Thymus (tissue), 11 donors: ENCODE data around the gene GAB2. TPM values are rescaled to one million over a fixed set of nuclear protein-coding genes. Genes with fewer than 3 reads are reported as not detected.

ENCODE experiments used
- DNase-seq, 9 donors: peaks; one replicate each; pipeline ENCODE4 v3.0.0-alpha.2; 2013; ENCODE audit warnings: low spot score in 9 of 9, low read depth in 6 of 9, missing footprints in 1 of 9
- H3K27ac ChIP-seq, 2 donors: one replicate each; pipeline ENCODE4 v1.5.1; 2013; ENCODE audit warnings: control low read depth in 1 of 2, low read depth in 1 of 2, low read length in 1 of 2, mild to moderate bottlenecking in 1 of 2, moderate library complexity in 1 of 2
- H3K27me3 ChIP-seq, 2 donors: one replicate each; pipeline ENCODE4 v1.5.1; 2013; ENCODE audit warnings: low read length in 1 of 2; ENCODE audit not compliant: control insufficient read depth in 2 of 2, insufficient read depth in 1 of 2
- H3K36me3 ChIP-seq, 2 donors: one replicate each; pipeline ENCODE4 v1.5.1; 2013; ENCODE audit warnings: low read length in 1 of 2, mild to moderate bottlenecking in 1 of 2, moderate library complexity in 1 of 2; ENCODE audit not compliant: control insufficient read depth in 2 of 2, insufficient read depth in 2 of 2
- H3K4me1 ChIP-seq, 2 donors: one replicate each; pipeline ENCODE4 v1.5.1; 2013; ENCODE audit warnings: low read length in 2 of 2; ENCODE audit not compliant: control insufficient read depth in 2 of 2, insufficient read depth in 2 of 2
- H3K4me3 ChIP-seq, 2 donors: one replicate each; pipeline ENCODE4 v1.5.1; 2013; ENCODE audit warnings: low read length in 2 of 2, control low read depth in 1 of 2, mild to moderate bottlenecking in 1 of 2
- H3K9me3 ChIP-seq, 2 donors: one replicate each; pipeline ENCODE4 v1.5.1; 2013; ENCODE audit warnings: low read length in 1 of 2, mild to moderate bottlenecking in 1 of 2; ENCODE audit not compliant: control insufficient read depth in 2 of 2, insufficient read depth in 1 of 2
- WGBS: extraction: QIAGEN DNeasy Blood & Tissue Kit; methylation state at CpG from one replicate; pipeline ENCODE4 v1.1.7; 2013; 5-methylcytosine and 5-hydroxymethylcytosine counted together
- polyA plus RNA-seq: library from polyadenylated mRNA; stranded (reverse); fragments of 200-250 nt; gene quantifications from one replicate; pipeline ENCODE4 v1.2.3, GENCODE V29; 2013
- total RNA-seq: library from RNA; stranded (reverse); fragments of 120-200 nt; gene quantifications from one replicate; pipeline ENCODE4 v1.2.4, GENCODE V29; 2013
- donor health status: healthy.

Gene GAB2
- total and polyA plus RNA-seq, 2 donors: 3.7 to 12.6 TPM

DNA sequence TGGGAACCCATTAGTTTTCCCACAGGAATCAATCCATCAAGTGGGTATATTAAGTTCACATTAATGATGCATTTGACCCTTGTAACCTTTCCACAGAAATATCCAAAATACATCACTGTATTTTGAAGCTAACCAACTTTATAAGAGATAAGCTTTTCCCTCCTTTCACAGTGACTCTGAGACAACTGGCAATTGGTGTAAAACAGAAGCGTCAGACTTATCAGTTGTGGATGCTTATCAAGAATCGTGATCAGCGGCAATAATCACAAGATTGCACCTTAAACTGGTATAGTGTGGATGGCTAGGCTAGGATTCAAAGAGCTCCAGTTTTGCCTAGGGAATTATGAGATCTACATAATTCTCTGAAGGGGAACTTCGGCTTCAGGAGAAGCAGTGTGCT lies 155.8 kb downstream of the GAB2 start:
- WGBS: 96% methylated on average over 4 of the region's 4 CpGs
- Histone ChIP-seq H3K4me3 (no peak overlapping the region), H3K4me1 (peaks cover 3 to 19% of the 10 kb centered on the region in 2 donors), H3K27me3 (no peaks in the 10 kb centered on the region), H3K27ac (no peak overlapping the region), H3K36me3 (no peaks in the 10 kb centered on the region), H3K9me3 (no peaks in the 10 kb centered on the region)
- DNase-seq: no peak

DNA sequence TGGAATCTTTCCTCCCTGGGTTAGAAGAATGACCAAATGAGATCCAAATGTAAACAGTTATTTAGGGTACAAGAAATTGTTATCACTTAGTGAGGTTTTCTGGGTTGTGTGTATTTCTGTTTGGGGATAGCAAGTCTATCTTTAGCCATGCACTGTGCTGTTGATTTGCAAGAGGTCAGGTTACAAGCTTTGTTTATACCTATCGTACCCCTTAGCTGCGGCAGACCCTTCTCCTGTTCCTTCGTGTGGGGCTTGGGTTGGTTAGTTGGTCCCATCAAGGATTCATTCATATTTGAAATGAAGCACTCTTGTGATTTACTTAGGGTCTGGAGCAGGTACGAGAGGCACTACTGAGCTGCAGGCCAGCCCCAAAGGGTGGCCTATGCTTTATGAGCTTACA lies 156.3 kb downstream of the GAB2 start:
- H3K4me1 ChIP-seq: peaks cover 0 to 15% of the 10 kb centered on the region in 2 donors
- no peaks in the 10 kb centered on the region for H3K36me3 ChIP-seq
- H3K9me3 ChIP-seq: no peaks in the 10 kb centered on the region
- no peak for DNase-seq
- H3K27ac ChIP-seq: no peak overlapping the region
- H3K27me3 ChIP-seq: no peaks in the 10 kb centered on the region
- 95% methylated on average over 4 of the region's 4 CpGs for whole genome bisulfite sequencing
- H3K4me3 ChIP-seq: no peak overlapping the region

DNA sequence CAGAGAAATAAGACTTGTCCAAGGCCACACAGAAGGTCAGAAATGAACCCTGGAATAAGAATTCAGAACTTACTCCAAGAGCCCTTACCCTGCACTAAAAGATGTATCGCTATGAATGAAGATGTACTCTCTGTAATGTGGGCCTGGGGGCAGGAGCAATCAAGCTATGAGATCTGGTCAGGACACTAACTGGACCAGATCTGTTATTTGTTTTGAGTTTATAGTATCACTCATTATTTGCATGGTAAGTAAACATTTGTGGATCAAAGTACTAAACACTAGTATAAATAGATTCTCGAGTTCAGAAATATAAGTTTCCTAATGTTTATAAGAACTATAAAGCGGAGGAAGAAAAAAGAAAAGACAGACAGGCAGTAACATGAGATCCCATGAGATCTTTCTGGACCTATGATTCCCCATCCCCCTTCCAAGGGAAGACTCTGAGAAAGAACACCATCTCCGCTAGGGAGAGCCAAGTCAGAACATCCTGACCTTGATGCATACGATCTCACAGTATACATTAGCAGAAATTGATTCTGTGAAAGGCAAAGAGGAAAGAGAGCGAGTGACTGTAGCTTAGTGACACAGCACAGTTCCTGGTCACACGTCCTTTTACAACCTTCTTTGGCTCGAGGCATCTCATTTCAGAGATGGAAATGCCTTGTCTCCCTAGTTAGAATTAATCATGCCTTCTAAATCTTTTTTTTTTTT lies 157.7 kb downstream of the GAB2 start:
- H3K4me3 ChIP-seq: no peak overlapping the region
- H3K27ac ChIP-seq: no peak overlapping the region
- H3K4me1 ChIP-seq: peaks cover 0 to 12% of the 10 kb centered on the region in 2 donors
- H3K36me3 ChIP-seq: no peaks in the 10 kb centered on the region
- DNase-seq: no peak
- no peaks in the 10 kb centered on the region for H3K9me3 ChIP-seq
- WGBS: 95% methylated on average over 8 of the region's 8 CpGs
- H3K27me3 ChIP-seq: no peaks in the 10 kb centered on the region

DNA sequence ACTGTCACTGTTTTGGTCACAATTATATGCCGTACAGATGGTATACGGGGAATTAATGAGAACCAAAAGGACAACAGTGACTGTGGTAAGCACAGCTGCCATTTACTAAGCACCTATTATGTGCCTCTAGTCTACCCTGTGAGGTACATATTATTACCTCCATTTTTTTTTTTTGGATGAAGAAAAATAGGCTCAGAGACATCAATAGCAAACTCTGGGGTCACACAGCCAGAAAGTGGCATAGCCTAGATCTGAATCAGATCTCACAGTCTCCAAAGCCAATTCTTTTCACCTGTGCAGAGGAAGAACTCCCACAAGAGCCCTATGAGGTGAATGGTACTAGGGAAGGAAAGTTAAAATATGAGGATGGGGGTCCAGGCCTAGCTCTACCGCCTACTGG lies 160.0 kb downstream of the GAB2 start:
- no peak overlapping the region for H3K4me3 ChIP-seq
- DNase-seq: no peak
- H3K36me3 ChIP-seq: no peaks in the 10 kb centered on the region
- peaks cover 0 to 11% of the 10 kb centered on the region in 2 donors for H3K4me1 ChIP-seq
- no peak overlapping the region for H3K27ac ChIP-seq
- 96% methylated on average over 3 of the region's 3 CpGs for WGBS
- no peaks in the 10 kb centered on the region for H3K9me3 ChIP-seq
- H3K27me3 ChIP-seq: no peaks in the 10 kb centered on the region

DNA sequence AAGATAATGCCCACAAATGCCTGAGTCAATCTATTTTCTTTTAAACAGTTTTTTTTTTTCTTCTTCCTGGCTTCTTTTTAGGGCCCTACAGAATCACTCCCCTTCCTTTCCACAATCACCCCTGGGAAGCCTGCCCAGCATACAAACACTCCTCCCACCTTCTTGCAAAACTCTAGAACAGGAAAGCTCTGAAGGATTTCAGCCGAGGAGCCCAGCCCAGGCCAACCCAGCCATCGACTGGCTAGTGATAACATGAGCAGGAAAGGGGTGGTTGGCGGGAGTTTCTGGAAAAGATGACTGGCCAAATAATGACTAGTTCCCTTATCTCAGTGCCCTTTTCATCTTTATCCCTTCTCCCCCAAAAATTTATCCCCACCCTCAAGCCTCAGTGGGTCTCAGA lies 160.7 kb downstream of the GAB2 start:
- peaks cover 0 to 4% of the 10 kb centered on the region in 2 donors for H3K4me1 ChIP-seq
- WGBS: 78% methylated on average over 3 of the region's 3 CpGs
- no peak overlapping the region for H3K27ac ChIP-seq

DNA sequence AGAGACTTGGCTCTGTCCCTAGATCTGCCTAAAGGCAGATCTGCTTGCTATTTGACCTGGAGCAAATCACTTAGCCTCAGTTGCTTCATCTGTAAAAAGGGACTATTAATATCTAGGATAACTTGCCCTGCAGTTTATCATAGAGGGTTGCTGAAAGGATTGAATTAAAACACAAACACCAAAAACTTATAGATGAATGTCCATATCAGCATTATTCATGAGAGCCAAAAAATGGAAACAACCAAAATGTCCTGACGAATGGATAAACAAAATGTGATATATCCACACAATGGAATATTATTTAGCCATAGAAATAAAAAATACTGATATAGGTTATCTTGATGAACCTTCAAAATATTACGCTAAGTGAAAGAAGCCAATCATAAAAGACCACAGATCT lies 161.7 kb downstream of the GAB2 start:
- Histone ChIP-seq H3K36me3 (no peaks in the 10 kb centered on the region), H3K9me3 (no peaks in the 10 kb centered on the region), H3K27ac (no peak overlapping the region), H3K27me3 (no peaks in the 10 kb centered on the region), H3K4me3 (no peak overlapping the region), H3K4me1 (peaks cover 0 to under 1% of the 10 kb centered on the region in 2 donors)
- no peak for DNase-seq
- WGBS: 98% methylated on average over 2 of the region's 2 CpGs

More for the DNA sequence above, 160.7 kb downstream of the GAB2 start:
- no peaks in the 10 kb centered on the region for H3K36me3 ChIP-seq
- no peak overlapping the region for H3K4me3 ChIP-seq
- DNase-seq: no peak
- no peaks in the 10 kb centered on the region for H3K27me3 ChIP-seq
- H3K9me3 ChIP-seq: no peaks in the 10 kb centered on the region

DNA sequence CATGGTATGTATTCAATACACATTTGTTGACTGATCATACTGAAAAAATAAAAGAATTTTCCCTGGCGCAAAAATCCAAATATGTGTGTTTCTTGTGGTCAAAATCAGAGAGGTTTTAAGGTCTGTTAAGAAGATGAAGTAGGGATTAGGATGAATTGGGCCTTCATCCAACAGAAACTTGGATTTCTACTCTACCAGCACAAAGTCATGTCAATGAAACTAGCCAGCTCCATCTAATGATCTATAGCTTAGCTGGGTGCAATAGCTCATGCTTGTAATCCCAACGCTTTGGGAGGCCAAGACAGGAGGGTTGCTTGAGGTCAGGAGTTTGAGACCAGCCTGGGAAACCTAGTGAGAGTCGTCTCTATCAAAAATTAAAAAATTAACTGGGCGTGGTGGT lies 163.4 kb downstream of the GAB2 start:
- Histone ChIP-seq H3K36me3 (peaks cover 5 to 11% of the 10 kb centered on the region in 2 donors), H3K4me3 (no peak overlapping the region), H3K9me3 (no peaks in the 10 kb centered on the region), H3K4me1 (no peaks in the 10 kb centered on the region), H3K27me3 (no peaks in the 10 kb centered on the region), H3K27ac (no peak overlapping the region)
- WGBS: 98% methylated on average over 4 of the region's 4 CpGs
- no peak for DNase-seq

DNA sequence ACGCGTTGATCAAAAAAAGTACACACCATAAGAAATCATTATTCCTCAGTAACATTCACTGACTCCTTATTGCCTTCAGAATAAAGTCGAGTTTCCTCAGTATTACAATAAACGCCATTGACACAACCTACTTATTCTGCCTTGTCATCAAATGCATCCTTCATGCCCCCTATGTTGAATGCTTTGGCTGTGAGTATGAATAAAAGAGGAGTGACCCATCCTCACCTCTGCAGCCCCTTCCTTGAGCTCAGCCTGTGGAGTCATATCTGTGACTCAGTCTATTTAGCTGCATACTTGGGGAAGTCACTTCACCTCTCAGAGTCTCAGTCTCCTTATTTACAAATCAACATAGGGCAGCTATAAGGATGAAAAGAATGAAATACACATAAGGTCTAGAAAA lies 163.8 kb downstream of the GAB2 start:
- Histone ChIP-seq H3K4me1 (no peaks in the 10 kb centered on the region), H3K36me3 (peaks cover 5 to 15% of the 10 kb centered on the region in 2 donors), H3K27ac (no peak overlapping the region), H3K4me3 (no peak overlapping the region), H3K27me3 (no peaks in the 10 kb centered on the region), H3K9me3 (no peaks in the 10 kb centered on the region)
- 98% methylated on average over 4 of the region's 4 CpGs for WGBS
- DNase-seq: no peak

DNA sequence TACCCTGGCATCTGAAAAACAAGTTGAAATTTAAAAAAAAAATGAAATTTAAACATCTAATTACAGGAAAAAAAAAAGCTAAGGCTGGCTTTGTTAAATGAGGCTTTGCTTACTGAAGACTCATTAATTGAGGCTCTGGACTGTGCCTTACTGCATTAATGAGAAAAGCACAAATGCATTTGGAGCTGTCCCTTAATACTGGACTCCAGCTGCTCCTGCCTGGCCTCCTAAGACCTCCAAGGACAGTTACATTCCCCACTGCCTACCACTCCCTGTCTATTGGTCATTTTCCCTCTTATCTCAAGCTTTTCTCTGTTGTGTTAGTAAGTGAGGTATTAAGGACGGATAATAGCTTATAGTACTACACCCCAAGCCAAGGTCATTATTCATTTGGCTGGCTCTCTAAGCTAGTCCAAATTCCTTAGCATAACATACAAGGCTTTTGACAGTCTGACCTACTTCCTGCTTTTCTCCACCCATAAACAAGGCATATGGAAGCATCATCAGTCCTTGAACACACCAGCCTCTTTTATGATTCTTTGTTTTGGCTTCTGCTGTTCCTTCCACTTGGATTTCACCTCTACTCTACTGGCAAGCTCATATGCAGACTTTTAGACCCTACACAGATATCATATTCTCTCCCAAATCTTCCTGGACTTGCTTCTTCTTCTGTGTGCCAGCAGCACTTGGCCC lies 166.4 kb downstream of the GAB2 start:
- no peaks in the 10 kb centered on the region for H3K9me3 ChIP-seq
- no peaks in the 10 kb centered on the region for H3K4me1 ChIP-seq
- H3K4me3 ChIP-seq: no peak overlapping the region
- no peak for DNase-seq
- WGBS: 96% methylated on average over 1 of the region's 1 CpG
- no peaks in the 10 kb centered on the region for H3K27me3 ChIP-seq
- H3K27ac ChIP-seq: no peak overlapping the region
- peaks cover 5 to 31% of the 10 kb centered on the region in 2 donors for H3K36me3 ChIP-seq
